ENCODE measurements around the gene BCAS4.
A peak's percentile ranks its signal among the peaks of the same experiment; 100 is the strongest.

DNA sequence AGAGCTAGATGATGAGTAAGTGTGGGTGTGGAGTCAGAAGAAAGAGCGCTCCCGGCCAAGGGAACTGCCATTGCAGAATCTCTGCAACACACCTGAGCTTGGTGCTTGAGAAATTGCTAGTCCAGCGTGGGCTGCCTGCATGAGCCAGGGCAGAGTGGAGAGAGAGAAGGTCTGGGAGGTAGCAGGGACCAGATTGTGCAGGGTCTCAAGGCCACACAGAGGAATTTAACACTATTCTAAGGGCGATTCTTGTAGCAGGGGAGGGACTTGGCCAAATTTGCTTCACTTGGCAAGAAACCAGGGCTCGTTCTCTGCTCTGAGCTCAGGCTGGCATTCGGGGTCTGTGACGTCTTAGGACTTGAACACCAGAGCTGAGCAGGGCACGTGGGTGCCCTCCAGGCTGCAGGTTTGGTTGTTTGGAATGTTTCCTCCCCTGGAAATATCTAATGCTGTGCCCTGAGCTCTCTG is 53.5 kb downstream of the BCAS4 start:
- TF ChIP-seq YY1 (IDR thresholded peaks at IDR 0.05; ENCODE audit: low read depth) (no peak), EGR1 (IDR thresholded peaks at IDR 0.05) (no peak), EP300 (IDR thresholded peaks at IDR 0.05; ENCODE audit: borderline replicate concordance) (no peak), RAD21 (IDR thresholded peaks at IDR 0.05; ENCODE audit: low read depth) (no peak), CEBPB (IDR thresholded peaks at IDR 0.05) (no peak), TAF1 (IDR thresholded peaks at IDR 0.05; ENCODE audit: low read depth) (no peak; the same call in 1 of the 2 replicates), TCF12 (IDR thresholded peaks at IDR 0.05; ENCODE audit: low read depth) (no peak), ZBTB7A (IDR thresholded peaks at IDR 0.05; ENCODE audit: low read depth) (no peak), MAX (IDR thresholded peaks at IDR 0.05) (no peak), FOXM1 (IDR thresholded peaks at IDR 0.05; ENCODE audit: borderline replicate concordance, low read depth) (no peak), REST (IDR thresholded peaks at IDR 0.05; ENCODE audit: low read depth) (no peak), NFIC (IDR thresholded peaks at IDR 0.05) (peak; percentile 17; the same call in 1 of the 2 replicates)
- TF ChIP-seq, protein P1, sequence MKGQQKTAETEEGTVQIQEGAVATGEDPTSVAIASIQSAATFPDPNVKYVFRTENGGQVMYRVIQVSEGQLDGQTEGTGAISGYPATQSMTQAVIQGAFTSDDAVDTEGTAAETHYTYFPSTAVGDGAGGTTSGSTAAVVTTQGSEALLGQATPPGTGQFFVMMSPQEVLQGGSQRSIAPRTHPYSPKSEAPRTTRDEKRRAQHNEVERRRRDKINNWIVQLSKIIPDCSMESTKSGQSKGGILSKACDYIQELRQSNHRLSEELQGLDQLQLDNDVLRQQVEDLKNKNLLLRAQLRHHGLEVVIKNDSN (IDR thresholded peaks at IDR 0.05), result peak; percentile 41; the same call in 1 of the 2 replicates

All from Ishikawa (cell line).